Subcutaneous adipose tissue (tissue), 4 donors: Measurements from ENCODE around the gene MGAT5. TPM values are rescaled to one million over a fixed set of nuclear protein-coding genes. Genes with fewer than 3 reads are reported as not detected.

Experiments used
- CTCF ChIP-seq: fragments of 450-650 bp; IDR thresholded peaks from one replicate; pipeline ENCODE4 v1.5.1; 2016; ENCODE audit warnings: low read depth, mild to moderate bottlenecking, control low read depth, antibody characterized with exemption, moderate library complexity
- total RNA-seq, 4 donors: library from RNA; depleted of rRNA; stranded (reverse); fragments of >200 nt; gene quantifications; one replicate each; pipeline ENCODE4 v1.1.0, GENCODE V29; 2016

The MGAT5 gene
- total RNA-seq, 4 donors from 2014 or later = 22.0 to 42.8 (median 32.2) TPM

DNA sequence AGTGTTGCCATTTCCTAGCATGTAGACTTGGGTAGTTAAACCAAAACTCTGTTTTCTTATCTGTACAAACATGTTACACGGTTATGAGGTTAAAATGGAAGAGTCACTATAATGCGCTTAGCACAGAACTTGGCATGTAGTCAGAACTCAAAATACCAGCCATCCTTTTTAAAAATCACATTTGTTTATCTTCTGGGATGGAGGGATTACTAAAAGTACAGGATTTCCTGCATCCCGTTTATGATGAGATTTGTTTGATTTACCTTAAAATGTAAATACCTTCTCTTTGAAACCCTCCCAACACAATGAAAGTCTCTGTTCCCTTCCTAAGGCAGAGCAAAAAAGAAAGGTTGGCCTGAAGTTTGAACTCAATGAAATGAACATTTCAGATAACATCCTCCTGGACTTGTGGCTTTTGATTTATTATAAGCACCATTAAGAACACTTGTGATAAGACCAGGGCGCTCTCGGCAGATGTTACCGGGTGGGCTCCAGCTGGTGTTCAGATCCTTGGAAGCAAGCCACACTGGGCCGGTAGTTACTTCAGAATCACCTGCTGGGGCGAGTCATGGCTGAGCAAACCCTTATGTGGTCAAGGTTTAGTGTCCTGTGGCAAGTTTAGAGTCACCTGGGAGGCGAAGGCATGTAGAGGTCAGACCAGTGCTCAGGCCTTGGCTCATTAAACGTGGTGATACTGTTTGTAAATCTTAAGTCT, 105.7 kb downstream of the MGAT5 start:
- no peak for TF ChIP-seq CTCF

GRCh38 chr2:134360745-134361487, 107.0 kb downstream of the MGAT5 start:
- TF ChIP-seq CTCF = no peak

DNA sequence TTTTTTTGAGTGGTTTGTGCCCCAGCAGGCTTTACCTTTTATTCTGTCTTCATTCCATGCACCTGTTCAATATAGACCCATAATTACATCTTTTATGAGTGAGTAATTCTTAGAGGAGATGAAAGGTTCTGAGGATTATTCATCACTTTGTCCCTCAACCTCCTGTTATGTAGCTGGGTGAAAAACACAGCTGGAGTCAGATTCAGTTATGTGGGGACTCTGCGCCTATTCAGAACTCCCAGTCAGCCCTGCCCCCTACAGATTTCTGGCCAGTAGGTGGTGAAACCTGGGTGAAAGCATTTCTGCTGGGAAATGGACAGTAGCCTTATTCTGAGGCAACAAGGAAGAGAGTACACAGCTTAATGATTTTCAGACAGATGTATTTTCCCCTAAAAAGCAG, 107.8 kb downstream of the MGAT5 start:
- TF ChIP-seq CTCF = no peak

- TF ChIP-seq CTCF = no peak
These were observed 108.3 kb downstream of the MGAT5 start for GRCh38 chr2:134362152-134362668.

DNA sequence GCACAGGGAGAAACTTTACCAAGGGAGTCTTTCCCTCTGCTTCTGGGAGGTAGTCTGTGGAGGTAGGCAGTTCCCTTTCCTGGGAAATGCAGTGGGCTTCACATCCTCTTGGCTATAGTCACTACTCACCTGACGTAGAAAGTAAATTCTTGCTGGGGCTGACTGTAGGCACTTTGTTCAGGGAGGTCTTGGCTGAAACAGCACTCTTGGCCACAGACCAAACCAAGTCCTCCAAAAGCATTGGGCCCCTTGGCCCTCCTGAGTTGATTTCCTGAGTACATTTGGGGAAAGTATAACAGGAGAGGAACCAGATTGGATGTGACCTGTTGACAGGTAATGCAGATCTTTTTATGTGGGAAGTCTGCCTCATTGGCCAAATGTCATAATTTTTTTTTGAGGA, 108.9 kb downstream of the MGAT5 start:
- no peak for TF ChIP-seq CTCF

- no peak for TF ChIP-seq CTCF
These were observed 111.5 kb downstream of the MGAT5 start for GRCh38 chr2:134365356-134365755.

- TF ChIP-seq CTCF = no peak
These were observed 112.5 kb downstream of the MGAT5 start for GRCh38 chr2:134366359-134366758.
